SK-N-SH (cell line): ENCODE data around the gene THSD8. TPM values are rescaled to one million over a fixed set of nuclear protein-coding genes. Genes with fewer than 3 reads are reported as not detected.

Source experiments
- CTCF ChIA-PET: fragments of 300-600, 350-600 bp; formaldehyde crosslinking; extraction: SDS; loops from one replicate; lab custom pipeline; 2021; lab: Yijun Ruan, JAX
- POLR2A ChIA-PET: fragments of 350-600 bp; sonication (Branson Sonifier 250); formaldehyde crosslinking; extraction: SDS; loops from one replicate; lab custom pipeline; 2020; ENCODE audit warnings: antibody characterized with exemption, inconsistent platforms; lab: Yijun Ruan, JAX
- DNase-seq: peaks from one replicate; pipeline ENCODE4 v3.0.0; 2012
- H2AFZ ChIP-seq: fragments of 200-600 bp; sonication (generic); 2 replicates; pipeline ENCODE4 v1.8.1; 2016; ENCODE audit warnings: antibody characterized with exemption, mild to moderate bottlenecking, low read depth
- H3F3A ChIP-seq: fragments of 200-600 bp; sonication (generic); replicated peaks from 2 replicates; pipeline ENCODE3; 2016; ENCODE audit warnings: antibody characterized with exemption, mild to moderate bottlenecking; ENCODE audit not compliant: insufficient read depth
- H3K27ac ChIP-seq, 2 experiments: fragments of 200-500 bp in 1 of 2; fragments of 200-600 bp in 1 of 2; sonication (Bioruptor generic) in 1 of 2; sonication (generic), shearing (Covaris generic) in 1 of 2; 2 replicates each; pipeline versions ENCODE4 v1.5.1 to v1.6.1; 2014 to 2016; ENCODE audit warnings: low read depth in 2 of 2, inconsistent platforms in 1 of 2, low read length in 1 of 2, mild to moderate bottlenecking in 1 of 2, mixed read lengths in 1 of 2
- H3K27me3 ChIP-seq: fragments of 200-600 bp; sonication (generic), shearing (Covaris generic); 2 replicates; pipeline ENCODE4 v1.6.1; 2016; ENCODE audit warnings: mixed run types; ENCODE audit not compliant: insufficient read depth
- H3K36me3 ChIP-seq, 2 experiments: fragments of 200-500 bp in 1 of 2; fragments of 200-600 bp in 1 of 2; sonication (Bioruptor generic) in 1 of 2; sonication (generic) in 1 of 2; replicated peaks in 1 of 2; 2 replicates each; pipeline versions ENCODE3 to v1.5.1; 2014 to 2016; ENCODE audit warnings: low read length in 1 of 2, mild to moderate bottlenecking in 1 of 2; ENCODE audit not compliant: insufficient read depth in 2 of 2, control insufficient read depth in 1 of 2
- H3K4me1 ChIP-seq, 2 experiments: fragments of 200-500 bp in 1 of 2; fragments of 200-600 bp in 1 of 2; sonication (Bioruptor generic) in 1 of 2; sonication (generic), shearing (Covaris generic) in 1 of 2; 2 replicates each; pipeline versions ENCODE4 v1.5.1 to v1.6.1; 2014 to 2016; ENCODE audit warnings: low read depth in 1 of 2, low read length in 1 of 2, mixed run types in 1 of 2; ENCODE audit not compliant: insufficient read depth in 2 of 2, control insufficient read depth in 1 of 2
- H3K4me2 ChIP-seq: fragments of 200-600 bp; sonication (generic), shearing (Covaris generic); 2 replicates; pipeline ENCODE4 v1.6.1; 2017; ENCODE audit warnings: mixed run types
- H3K4me3 ChIP-seq, 2 experiments: fragments of 200-500 bp in 1 of 2; fragments of 200-600 bp in 1 of 2; sonication (Bioruptor generic) in 1 of 2; sonication (generic), shearing (Covaris generic) in 1 of 2; 2 replicates each; pipeline versions ENCODE4 v1.5.1 to v1.8.1; 2014 to 2016; ENCODE audit warnings: low read depth in 2 of 2, inconsistent platforms in 1 of 2, low read length in 1 of 2, mild to moderate bottlenecking in 1 of 2, mixed read lengths in 1 of 2, moderate library complexity in 1 of 2
- H3K79me2 ChIP-seq: fragments of 200-600 bp; sonication (generic); 2 replicates; pipeline ENCODE4 v1.8.1; 2017; ENCODE audit warnings: mild to moderate bottlenecking; ENCODE audit not compliant: insufficient read depth
- H3K9ac ChIP-seq: fragments of 200-600 bp; sonication (generic); 2 replicates; pipeline ENCODE4 v1.6.1; 2017; ENCODE audit warnings: mixed run types
- H3K9me2 ChIP-seq: fragments of 200-600 bp; sonication (generic); 2 replicates; pipeline ENCODE4 v1.6.1; 2017; ENCODE audit warnings: mixed run types
- H3K9me3 ChIP-seq: fragments of 200-600 bp; sonication (generic); 2 replicates; pipeline ENCODE4 v1.6.1; 2017; ENCODE audit warnings: mixed run types, mild to moderate bottlenecking, moderate library complexity
- H4K20me1 ChIP-seq: fragments of 200-600 bp; sonication (generic); 2 replicates; pipeline ENCODE4 v1.6.1; 2017; ENCODE audit warnings: mild to moderate bottlenecking, mixed run types; ENCODE audit not compliant: insufficient read depth
- CHD2 ChIP-seq: fragments of 150-350 bp; IDR thresholded peaks from 2 replicates; pipeline ENCODE4 v1.6.1; 2018; ENCODE audit warnings: low read length; ENCODE audit not compliant: partially characterized antibody
- EP300 ChIP-seq, 2 experiments: IDR thresholded peaks; 2 replicates each; pipeline versions ENCODE4 v1.4.0 to v1.6.1; 2012; ENCODE audit warnings: borderline replicate concordance in 1 of 2, low read depth in 1 of 2, low read length in 1 of 2
- FOXM1 ChIP-seq: IDR thresholded peaks from 2 replicates; pipeline ENCODE4 v1.4.0; 2012; ENCODE audit warnings: low read depth, mild to moderate bottlenecking
- MAX ChIP-seq: IDR thresholded peaks from 2 replicates; pipeline ENCODE4 v1.4.0; 2012; ENCODE audit warnings: low read depth
- MXI1 ChIP-seq: IDR thresholded peaks from 2 replicates; pipeline ENCODE4 v1.6.1; 2012; ENCODE audit warnings: mild to moderate bottlenecking, low read depth, low read length, improper control_type of control experiment
- NFIC ChIP-seq: IDR thresholded peaks from 2 replicates; pipeline ENCODE4 v1.4.0; 2012; ENCODE audit warnings: borderline replicate concordance
- WGBS: methylation state at CpG from one replicate; pipeline ENCODE4 v1.1.6; 2017; ENCODE audit warnings: low lambda C conversion rate; 5-methylcytosine and 5-hydroxymethylcytosine counted together
- polyA plus RNA-seq, 3 experiments: library from polyadenylated mRNA; depleted of rRNA; stranded (reverse); fragments of >200 nt; gene quantifications; 2 replicates each; pipeline ENCODE4 v1.2.3, GENCODE V29; 2012
- TF ChIP-seq, protein P1 (sequence below): IDR thresholded peaks from 2 replicates; pipeline ENCODE4 v1.4.0; 2012; ENCODE audit warnings: low read depth, borderline replicate concordance
- TF ChIP-seq, protein P2 (sequence below): IDR thresholded peaks from 2 replicates; pipeline ENCODE4; 2012

The THSD8 gene
- polyA plus RNA-seq, 1 of the 3 experiments (the other 2 are of a cell fraction) = not detected

DNA sequence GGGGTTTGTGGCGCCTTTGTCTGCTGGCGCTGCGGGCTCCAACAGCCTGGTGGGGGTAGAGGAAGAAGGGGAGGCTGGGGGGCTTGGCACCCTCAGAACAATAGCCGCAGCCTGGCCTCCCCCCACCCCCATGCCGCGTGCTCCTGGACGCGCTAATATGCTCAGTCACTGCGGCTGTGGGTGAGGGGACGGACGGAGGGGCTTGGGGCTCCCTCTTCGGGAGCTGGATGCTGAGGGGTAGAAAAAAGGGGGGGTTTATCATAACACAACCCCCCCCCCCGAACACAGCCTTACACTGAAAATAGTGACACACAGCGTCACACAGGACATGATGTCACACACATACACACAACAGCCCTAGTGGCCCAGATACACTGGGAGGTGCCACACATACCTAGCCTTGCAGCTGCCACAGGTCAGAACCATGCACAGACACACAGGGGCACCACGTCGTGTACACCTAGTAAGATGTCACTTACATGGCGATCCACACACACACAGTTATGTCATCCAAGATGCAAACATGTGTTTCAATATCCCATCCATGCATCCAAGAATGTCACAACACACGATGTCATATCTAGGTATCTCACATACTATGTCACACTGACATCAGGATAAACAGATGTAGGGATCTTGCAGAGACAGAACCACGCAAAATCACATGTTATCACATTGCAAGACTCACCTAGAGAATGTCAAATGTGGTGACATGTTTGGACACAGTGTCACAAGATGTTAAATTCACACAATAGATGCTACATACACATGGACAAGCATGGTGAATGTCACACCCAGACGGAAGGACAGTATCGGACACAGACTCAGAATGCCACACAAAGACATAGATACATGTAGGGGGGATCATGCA, 37.3 kb downstream of the THSD8 start:
- CTCF ChIA-PET = interaction anchor here (0.6 to 3.1 kb wide), 15 partner anchors 8 to 1690 kb away, joined by 3 to 19 read pairs (median 4); partner anchors contain the start of gene THSD8
- peak overlapping the region; percentile 87 for H3K4me2 ChIP-seq
- H3K9ac ChIP-seq = peak overlapping the region; percentile 43; the same call in 1 of the 2 replicates
- no peaks in the 10 kb centered on the region for H3K27me3 ChIP-seq
- TF ChIP-seq EP300 (IDR thresholded peaks at IDR 0.05; ENCODE audit: borderline replicate concordance in 1 of 2, low read depth in 1 of 2, low read length in 1 of 2) (no peak), CHD2 (no peak), NFIC (no peak), FOXM1 (no peak), MAX (0 out of 2 replicates have a peak, but pooled peaks have one; percentile 37), MXI1 (peak; percentile 73; the same call in 1 of the 2 replicates)
- TF ChIP-seq, protein P1, sequence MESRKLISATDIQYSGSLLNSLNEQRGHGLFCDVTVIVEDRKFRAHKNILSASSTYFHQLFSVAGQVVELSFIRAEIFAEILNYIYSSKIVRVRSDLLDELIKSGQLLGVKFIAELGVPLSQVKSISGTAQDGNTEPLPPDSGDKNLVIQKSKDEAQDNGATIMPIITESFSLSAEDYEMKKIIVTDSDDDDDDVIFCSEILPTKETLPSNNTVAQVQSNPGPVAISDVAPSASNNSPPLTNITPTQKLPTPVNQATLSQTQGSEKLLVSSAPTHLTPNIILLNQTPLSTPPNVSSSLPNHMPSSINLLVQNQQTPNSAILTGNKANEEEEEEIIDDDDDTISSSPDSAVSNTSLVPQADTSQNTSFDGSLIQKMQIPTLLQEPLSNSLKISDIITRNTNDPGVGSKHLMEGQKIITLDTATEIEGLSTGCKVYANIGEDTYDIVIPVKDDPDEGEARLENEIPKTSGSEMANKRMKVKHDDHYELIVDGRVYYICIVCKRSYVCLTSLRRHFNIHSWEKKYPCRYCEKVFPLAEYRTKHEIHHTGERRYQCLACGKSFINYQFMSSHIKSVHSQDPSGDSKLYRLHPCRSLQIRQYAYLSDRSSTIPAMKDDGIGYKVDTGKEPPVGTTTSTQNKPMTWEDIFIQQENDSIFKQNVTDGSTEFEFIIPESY = no peak
- TF ChIP-seq, all 33 proteins: peak for 2
- no peaks in the 10 kb centered on the region for H3K9me2 ChIP-seq
- H2AFZ ChIP-seq = no peak overlapping the region
- peak; percentile 55 for DNase-seq
- POLR2A ChIA-PET = interaction anchor here (1.3 kb wide), 1 partner anchor 52 kb away, joined by 4 read pairs; the partner anchor contains the start of gene GCDH
- H3K4me1 ChIP-seq = peaks cover 0 to 45% of the 10 kb centered on the region in 2 experiments; a peak in 1 of 4 replicates
- H3K36me3 ChIP-seq = no peaks in the 10 kb centered on the region
- H3K4me3 ChIP-seq = peak overlapping the region; percentile 73 to 81
- H3K9me3 ChIP-seq = no peaks in the 10 kb centered on the region
- peak overlapping the region in 1 of 2 experiments; percentile 76; a peak in 2 of 4 replicates for H3K27ac ChIP-seq
- 30% methylated on average over 21 of the region's 21 CpGs for WGBS
- H3K79me2 ChIP-seq = no peaks in the 10 kb centered on the region
- H4K20me1 ChIP-seq = no peaks in the 10 kb centered on the region
- peaks cover 30% of the 10 kb centered on the region for H3F3A ChIP-seq

- Histone ChIP-seq H3F3A (peaks cover 23% of the 10 kb centered on the region), H3K36me3 (no peaks in the 10 kb centered on the region), H3K79me2 (no peaks in the 10 kb centered on the region), H3K9ac (no peak overlapping the region), H3K4me3 (peak overlapping the region in 1 of 2 experiments; percentile 15; a peak in 1 of 4 replicates), H2AFZ (no peak overlapping the region), H3K27ac (no peak overlapping the region), H3K27me3 (no peaks in the 10 kb centered on the region), H3K4me2 (no peak overlapping the region; the same call in 1 of the 2 replicates), H3K4me1 (peaks cover 0 to 36% of the 10 kb centered on the region in 2 experiments; a peak in 1 of 4 replicates), H3K9me2 (no peaks in the 10 kb centered on the region), H3K9me3 (no peaks in the 10 kb centered on the region), H4K20me1 (no peaks in the 10 kb centered on the region)
- WGBS = 60% methylated on average over 43 of the region's 43 CpGs
- peak; percentile 35; the same call in 1 of the 2 replicates for TF ChIP-seq MXI1
- TF ChIP-seq, protein P2, sequence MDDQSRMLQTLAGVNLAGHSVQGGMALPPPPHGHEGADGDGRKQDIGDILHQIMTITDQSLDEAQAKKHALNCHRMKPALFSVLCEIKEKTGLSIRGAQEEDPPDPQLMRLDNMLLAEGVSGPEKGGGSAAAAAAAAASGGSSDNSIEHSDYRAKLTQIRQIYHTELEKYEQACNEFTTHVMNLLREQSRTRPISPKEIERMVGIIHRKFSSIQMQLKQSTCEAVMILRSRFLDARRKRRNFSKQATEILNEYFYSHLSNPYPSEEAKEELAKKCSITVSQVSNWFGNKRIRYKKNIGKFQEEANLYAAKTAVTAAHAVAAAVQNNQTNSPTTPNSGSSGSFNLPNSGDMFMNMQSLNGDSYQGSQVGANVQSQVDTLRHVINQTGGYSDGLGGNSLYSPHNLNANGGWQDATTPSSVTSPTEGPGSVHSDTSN = no peak
- peak; percentile 90 for DNase-seq
- CTCF ChIA-PET = no interaction called here
- POLR2A ChIA-PET = no interaction called here
These were observed 38.5 kb downstream of the THSD8 start for GRCh38 chr19:12840091-12841079.
